Measurements from ENCODE around the gene DNAJC16.

The DNAJC16 gene

DNA sequence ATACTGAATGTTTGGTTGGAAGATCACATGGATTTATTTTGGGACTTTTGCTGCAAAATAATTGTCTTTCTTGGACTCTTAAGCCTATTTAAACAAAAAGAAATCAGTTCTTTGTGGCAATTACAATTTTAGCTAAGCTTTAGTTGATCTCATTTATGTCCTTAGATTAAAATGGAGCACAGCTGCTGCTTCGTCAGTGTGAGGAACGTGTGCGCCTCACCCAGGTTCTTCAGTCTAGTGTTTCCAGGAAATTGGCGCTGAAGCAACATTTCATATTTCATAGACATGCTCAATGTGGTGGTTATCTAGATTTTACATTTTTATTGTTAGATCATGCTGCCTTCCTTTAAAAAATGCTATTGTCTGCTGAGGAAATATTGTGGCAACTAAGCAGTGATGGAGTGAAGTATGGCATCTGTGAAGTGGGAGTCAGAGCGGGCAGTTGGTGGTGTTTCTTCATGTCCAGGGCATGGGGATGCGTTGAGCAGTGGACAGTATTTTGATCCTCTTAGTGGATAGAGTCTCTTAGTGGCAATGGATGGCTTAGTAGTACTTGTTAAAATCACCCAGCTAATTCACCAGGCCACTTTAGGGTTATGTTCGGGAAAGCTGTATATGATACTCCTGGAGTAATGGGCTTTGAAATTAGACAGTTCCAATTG, 96.2 kb downstream of the DNAJC16 start:
- DNase-seq = no peak

DNA sequence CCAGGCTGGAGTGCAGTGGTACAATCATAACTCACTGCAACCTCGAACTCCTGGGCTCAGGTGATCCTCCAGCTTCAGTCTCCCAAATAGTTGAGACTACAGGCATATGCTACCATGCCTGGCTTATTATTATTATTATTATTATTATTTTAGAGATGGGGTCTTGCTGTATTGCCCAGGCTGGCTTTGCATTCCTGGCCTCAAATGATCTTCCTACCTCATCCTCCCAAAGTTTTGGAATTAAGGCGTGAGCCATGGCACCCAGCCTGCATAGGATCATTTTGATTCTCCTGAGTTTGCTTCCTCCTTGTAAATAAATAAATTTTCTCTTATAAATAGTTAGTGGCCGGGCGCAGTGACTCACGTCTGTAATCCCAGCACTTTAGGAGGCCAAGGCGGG, 96.8 kb downstream of the DNAJC16 start:
- no peak for DNase-seq

- no peak for DNase-seq
These were observed 97.6 kb downstream of the DNAJC16 start for GRCh38 chr1:15624133-15624714.

DNA sequence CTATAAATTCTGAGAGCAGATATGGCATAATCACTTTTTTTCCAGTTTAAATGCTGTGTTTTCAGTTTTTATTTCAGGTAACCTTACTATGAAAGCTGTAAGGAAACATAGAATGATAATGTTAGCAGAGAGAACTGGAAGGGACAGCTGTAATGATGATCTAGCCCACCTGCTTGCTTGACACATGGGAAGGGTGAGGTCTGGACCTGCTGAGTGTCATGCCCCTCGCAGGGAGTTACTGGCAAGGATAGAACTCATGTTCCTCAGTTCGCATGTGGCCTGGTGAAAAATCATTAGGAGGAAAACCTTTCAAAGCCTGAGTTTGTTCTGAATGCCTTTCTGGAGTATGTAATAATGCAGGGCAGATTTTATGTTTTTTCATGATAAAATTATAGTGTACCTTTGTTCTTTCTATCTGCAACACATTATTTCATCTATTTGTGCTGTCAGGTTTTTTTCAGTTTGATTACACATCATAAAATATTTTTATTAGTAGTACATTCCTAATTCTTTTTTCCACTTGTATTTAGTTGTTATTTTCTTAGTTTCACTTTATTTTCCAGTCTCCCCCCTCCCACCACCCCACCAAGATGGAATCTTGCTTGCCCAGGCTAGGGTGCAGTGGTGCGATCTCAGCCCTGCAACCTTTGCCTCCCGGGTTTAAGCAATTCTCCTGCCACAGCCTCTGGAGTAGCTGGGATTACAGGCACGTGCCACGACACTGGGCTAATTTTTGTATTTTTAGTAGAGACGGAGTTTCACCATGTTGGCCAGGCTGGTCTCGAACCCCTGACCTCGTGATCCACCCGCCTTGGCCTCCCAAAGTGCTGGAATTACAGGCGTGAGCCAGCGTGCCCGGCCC, 98.6 kb downstream of the DNAJC16 start:
- DNase-seq = no peak

Data from CD4-positive, alpha-beta T cell treated with Interleukin-4 for 1 hour (primary cell).